ENCODE results near the gene ASTN2. TPM values are rescaled to one million over a fixed set of nuclear protein-coding genes. Genes with fewer than 3 reads are reported as not detected.

The ASTN2 gene
- total RNA-seq, 1 donor from 2014 or later: 2.3 TPM

DNA sequence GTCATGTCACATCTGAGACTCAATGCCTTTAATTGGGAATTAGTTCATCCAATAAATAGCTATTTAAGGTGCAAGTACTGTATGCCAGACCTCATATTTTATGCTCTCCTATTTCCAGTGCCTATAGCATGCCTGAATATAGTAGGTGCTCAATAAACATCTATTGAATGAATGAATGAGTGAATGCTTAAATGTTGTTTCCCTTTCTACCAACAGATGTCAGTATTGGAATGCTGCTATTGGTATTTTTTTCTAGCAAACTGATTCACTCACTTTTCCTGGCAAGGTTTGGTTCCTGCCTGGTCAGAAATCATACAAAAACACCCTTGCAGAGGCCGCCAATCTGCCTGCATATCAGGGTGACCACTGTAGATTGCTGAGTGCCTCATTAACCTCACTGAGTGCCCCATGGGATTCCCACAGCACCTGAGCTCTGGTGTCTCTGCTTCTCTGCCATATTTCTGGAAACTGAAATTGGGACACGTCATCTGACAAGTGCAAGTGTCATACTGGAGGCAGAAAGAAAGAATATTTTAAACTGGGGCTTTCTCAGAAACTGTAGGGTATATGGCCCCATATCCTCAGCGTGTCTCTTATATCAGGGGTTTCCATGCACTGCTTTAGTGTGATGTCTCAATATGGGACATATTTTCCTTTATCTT is 368.1 kb downstream of the ASTN2 start:
- Histone ChIP-seq H3K9me3 (no peaks in the 10 kb centered on the region), H3K4me1 (no peaks in the 10 kb centered on the region), H3K27ac (no peak overlapping the region), H3K36me3 (no peaks in the 10 kb centered on the region), H3K4me3 (no peak overlapping the region), H3K27me3 (no peaks in the 10 kb centered on the region)
- intact Hi-C loops (cut with DNase I): no loop called here
- TF ChIP-seq, protein P1, sequence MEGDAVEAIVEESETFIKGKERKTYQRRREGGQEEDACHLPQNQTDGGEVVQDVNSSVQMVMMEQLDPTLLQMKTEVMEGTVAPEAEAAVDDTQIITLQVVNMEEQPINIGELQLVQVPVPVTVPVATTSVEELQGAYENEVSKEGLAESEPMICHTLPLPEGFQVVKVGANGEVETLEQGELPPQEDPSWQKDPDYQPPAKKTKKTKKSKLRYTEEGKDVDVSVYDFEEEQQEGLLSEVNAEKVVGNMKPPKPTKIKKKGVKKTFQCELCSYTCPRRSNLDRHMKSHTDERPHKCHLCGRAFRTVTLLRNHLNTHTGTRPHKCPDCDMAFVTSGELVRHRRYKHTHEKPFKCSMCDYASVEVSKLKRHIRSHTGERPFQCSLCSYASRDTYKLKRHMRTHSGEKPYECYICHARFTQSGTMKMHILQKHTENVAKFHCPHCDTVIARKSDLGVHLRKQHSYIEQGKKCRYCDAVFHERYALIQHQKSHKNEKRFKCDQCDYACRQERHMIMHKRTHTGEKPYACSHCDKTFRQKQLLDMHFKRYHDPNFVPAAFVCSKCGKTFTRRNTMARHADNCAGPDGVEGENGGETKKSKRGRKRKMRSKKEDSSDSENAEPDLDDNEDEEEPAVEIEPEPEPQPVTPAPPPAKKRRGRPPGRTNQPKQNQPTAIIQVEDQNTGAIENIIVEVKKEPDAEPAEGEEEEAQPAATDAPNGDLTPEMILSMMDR (IDR thresholded peaks at IDR 0.05): no peak
- DNase-seq (ENCODE audit: low spot score in 2 of 2): no peak

DNA sequence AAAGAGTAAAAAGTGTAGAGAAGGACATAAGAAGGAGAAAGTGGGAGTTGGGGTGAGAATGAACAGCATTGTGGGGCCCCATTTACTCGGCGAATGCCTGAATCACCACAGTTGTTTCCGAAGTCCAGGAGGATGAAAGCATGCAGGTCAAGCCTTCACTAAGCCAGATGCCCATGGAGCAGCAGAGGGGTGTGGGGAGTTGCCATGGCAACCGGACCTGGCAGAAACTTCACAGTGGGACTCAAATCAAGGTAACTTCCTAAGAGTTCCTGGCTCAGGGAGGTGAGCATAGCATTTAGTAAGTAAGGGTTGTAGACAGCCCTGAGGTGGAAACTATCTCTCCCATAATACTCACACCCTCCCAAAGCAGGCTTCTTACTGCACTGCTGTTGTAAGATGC is 370.6 kb downstream of the ASTN2 start:
- Histone ChIP-seq H3K4me3 (no peak overlapping the region), H3K36me3 (no peaks in the 10 kb centered on the region), H3K27me3 (no peaks in the 10 kb centered on the region), H3K27ac (no peak overlapping the region), H3K4me1 (no peaks in the 10 kb centered on the region), H3K9me3 (no peaks in the 10 kb centered on the region)
- TF ChIP-seq, protein P1 (IDR thresholded peaks at IDR 0.05): no peak
- no peak for DNase-seq (ENCODE audit: low spot score in 2 of 2)
- intact Hi-C loops (cut with DNase I): no loop called here

DNA sequence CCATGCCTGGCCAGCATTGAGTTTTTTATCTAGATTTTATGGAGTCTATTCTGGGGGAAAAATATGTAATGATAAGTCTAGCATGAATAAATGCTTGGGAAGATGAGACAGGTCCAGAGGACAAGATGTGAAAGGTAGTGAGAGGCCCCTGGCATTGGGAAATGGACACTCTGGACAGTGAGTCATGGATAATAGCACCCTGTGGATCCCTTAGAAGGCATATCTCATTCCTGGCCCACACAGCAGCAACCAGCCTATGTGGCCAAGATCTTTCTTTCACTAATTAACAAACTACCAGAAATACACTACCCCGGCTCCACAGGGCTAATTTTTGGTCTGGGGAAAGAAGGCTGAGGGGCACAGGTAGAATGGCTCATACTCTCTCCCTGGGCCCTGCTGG is 371.7 kb downstream of the ASTN2 start:
- intact Hi-C loops (cut with DNase I): no loop called here
- no peaks in the 10 kb centered on the region for H3K4me1 ChIP-seq
- no peaks in the 10 kb centered on the region for H3K27me3 ChIP-seq
- no peaks in the 10 kb centered on the region for H3K9me3 ChIP-seq
- TF ChIP-seq, protein P1 (IDR thresholded peaks at IDR 0.05): no peak
- H3K36me3 ChIP-seq: no peaks in the 10 kb centered on the region
- no peak for DNase-seq (ENCODE audit: low spot score in 2 of 2)
- no peak overlapping the region for H3K4me3 ChIP-seq
- no peak overlapping the region for H3K27ac ChIP-seq

DNA sequence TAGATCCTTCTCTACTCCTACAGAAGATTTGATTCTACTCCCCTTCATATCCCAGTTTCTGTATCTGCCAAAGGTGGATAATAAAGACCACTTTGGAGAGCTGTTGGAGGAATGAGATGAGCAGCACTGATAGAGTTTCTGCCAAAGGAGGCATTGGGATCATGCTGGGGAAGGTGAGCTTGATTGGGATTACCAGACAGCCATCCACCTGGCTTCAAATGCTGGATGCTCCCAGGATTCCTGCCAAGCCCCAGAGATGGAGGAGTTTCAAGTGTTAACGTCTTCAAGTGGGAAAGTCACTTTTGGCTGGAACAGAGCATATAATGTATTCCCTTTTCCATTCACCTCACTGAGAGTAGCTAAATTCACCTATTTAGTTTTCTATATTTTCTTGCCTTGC is 379.3 kb downstream of the ASTN2 start:
- intact Hi-C loops (cut with DNase I): no loop called here
- no peaks in the 10 kb centered on the region for H3K9me3 ChIP-seq
- H3K4me3 ChIP-seq: no peak overlapping the region
- no peak overlapping the region for H3K27ac ChIP-seq
- H3K36me3 ChIP-seq: no peaks in the 10 kb centered on the region
- H3K4me1 ChIP-seq: no peaks in the 10 kb centered on the region
- TF ChIP-seq, protein P1 (IDR thresholded peaks at IDR 0.05): no peak
- H3K27me3 ChIP-seq: no peaks in the 10 kb centered on the region
- DNase-seq (ENCODE audit: low spot score in 2 of 2): no peak

DNA sequence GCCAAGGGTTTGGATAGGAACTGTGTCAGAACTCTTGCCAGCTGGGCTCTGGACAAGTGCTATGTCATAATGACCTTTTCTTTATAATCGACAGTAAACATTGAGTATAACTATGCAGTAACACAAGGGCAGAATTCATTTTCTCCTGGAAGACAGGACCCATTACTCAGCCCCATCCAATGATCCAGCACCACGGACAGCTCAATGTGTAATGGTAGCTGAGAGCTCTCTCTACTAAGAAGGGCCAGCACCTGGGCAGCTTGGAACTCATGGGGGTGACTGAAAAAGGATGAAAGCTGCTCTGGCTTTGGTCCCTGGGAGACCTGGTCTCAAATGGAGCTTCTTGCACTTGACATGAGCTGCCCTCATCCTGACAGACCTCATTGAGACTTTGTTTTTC is 380.0 kb downstream of the ASTN2 start:
- Histone ChIP-seq H3K4me1 (no peaks in the 10 kb centered on the region), H3K36me3 (no peaks in the 10 kb centered on the region), H3K27me3 (no peaks in the 10 kb centered on the region), H3K27ac (no peak overlapping the region), H3K4me3 (no peak overlapping the region), H3K9me3 (no peaks in the 10 kb centered on the region)
- intact Hi-C loops (cut with DNase I): no loop called here
- DNase-seq (ENCODE audit: low spot score in 2 of 2): no peak
- TF ChIP-seq, protein P1 (IDR thresholded peaks at IDR 0.05): no peak

All from ascending aorta (tissue), 2 donors.